NT2/D1 (cell line): ENCODE data around the gene LRRC23.
A peak's percentile ranks its signal among the peaks of the same experiment; 100 is the strongest.

Experiments used
- DNase-seq: peaks from one replicate; pipeline ENCODE4 v3.0.0-alpha.2; 2011; ENCODE audit warnings: low read depth, low spot score
- H3K27me3 ChIP-seq: 2 replicates; pipeline ENCODE4 v1.6.0; 2011; ENCODE audit warnings: mild to moderate bottlenecking; ENCODE audit not compliant: insufficient read length, insufficient read depth
- H3K36me3 ChIP-seq: 2 replicates; pipeline ENCODE4 v1.6.1; 2011; ENCODE audit warnings: mild to moderate bottlenecking, low read length, mixed read lengths; ENCODE audit not compliant: insufficient read depth, insufficient read length
- H3K4me1 ChIP-seq: 2 replicates; pipeline ENCODE4 v1.5.1; 2011; ENCODE audit not compliant: insufficient read depth, insufficient read length
- H3K4me3 ChIP-seq: 2 replicates; pipeline ENCODE4 v1.5.1; 2011; ENCODE audit warnings: low read depth; ENCODE audit not compliant: insufficient read length
- H3K9ac ChIP-seq: 2 replicates; pipeline ENCODE4 v1.6.0; 2011; ENCODE audit warnings: low read depth; ENCODE audit not compliant: insufficient read length
- H3K9me3 ChIP-seq: 2 replicates; pipeline ENCODE4 v1.5.1; 2011; ENCODE audit warnings: mild to moderate bottlenecking, low read length; ENCODE audit not compliant: insufficient read depth
- SUZ12 ChIP-seq: IDR thresholded peaks from 2 replicates; pipeline ENCODE4 v1.6.1; 2011; ENCODE audit not compliant: insufficient read length, insufficient read depth; ENCODE audit errors: extremely low read depth
- YY1 ChIP-seq: IDR thresholded peaks from 2 replicates; pipeline ENCODE4 v1.6.1; 2011; ENCODE audit not compliant: insufficient read length, insufficient read depth
- ZNF274 ChIP-seq: IDR thresholded peaks from 2 replicates; pipeline ENCODE4 v1.6.1; 2011; ENCODE audit warnings: mild to moderate bottlenecking, low read depth, low read length

LRRC23 gene

GRCh38 chr12:6941267-6941666 lies 36.6 kb downstream of the LRRC23 start:
- Histone ChIP-seq H3K4me1 (peaks cover 33% of the 10 kb centered on the region), H3K36me3 (peaks cover 66% of the 10 kb centered on the region), H3K4me3 (no peak overlapping the region), H3K9ac (peak overlapping the region; percentile 12), H3K27me3 (no peaks in the 10 kb centered on the region), H3K9me3 (no peaks in the 10 kb centered on the region)
- DNase-seq: no peak
- no peak for TF ChIP-seq SUZ12
- no peak for TF ChIP-seq ZNF274
- TF ChIP-seq YY1: no peak

GRCh38 chr12:6941782-6942181 lies 37.2 kb downstream of the LRRC23 start:
- H3K36me3 ChIP-seq: peaks cover 61% of the 10 kb centered on the region

GRCh38 chr12:6942331-6942665 lies 37.7 kb downstream of the LRRC23 start:
- H3K4me3 ChIP-seq: no peak overlapping the region
- no peak for DNase-seq
- H3K9me3 ChIP-seq: no peaks in the 10 kb centered on the region
- H3K36me3 ChIP-seq: peaks cover 60% of the 10 kb centered on the region
- no peak for TF ChIP-seq ZNF274
- no peak for TF ChIP-seq YY1
- TF ChIP-seq SUZ12: no peak
- H3K4me1 ChIP-seq: peaks cover 33% of the 10 kb centered on the region
- peak overlapping the region; percentile 27 for H3K9ac ChIP-seq
- no peaks in the 10 kb centered on the region for H3K27me3 ChIP-seq

More at GRCh38 chr12:6941782-6942181, 37.2 kb downstream of the LRRC23 start:
- Histone ChIP-seq H3K9me3 (no peaks in the 10 kb centered on the region), H3K9ac (peak overlapping the region; percentile 12), H3K4me1 (peaks cover 33% of the 10 kb centered on the region), H3K27me3 (no peaks in the 10 kb centered on the region), H3K4me3 (no peak overlapping the region)
- TF ChIP-seq SUZ12 (no peak), YY1 (no peak), ZNF274 (no peak)
- no peak for DNase-seq

GRCh38 chr12:6943389-6943721 lies 38.7 kb downstream of the LRRC23 start:
- H3K9me3 ChIP-seq: no peaks in the 10 kb centered on the region
- peaks cover 31% of the 10 kb centered on the region for H3K4me1 ChIP-seq
- peaks cover 63% of the 10 kb centered on the region for H3K36me3 ChIP-seq
- TF ChIP-seq SUZ12: no peak
- TF ChIP-seq YY1: no peak
- TF ChIP-seq ZNF274: no peak
- peak; percentile 99 for DNase-seq
- H3K4me3 ChIP-seq: peak overlapping the region; percentile 13
- no peaks in the 10 kb centered on the region for H3K27me3 ChIP-seq
- peak overlapping the region; percentile 100 for H3K9ac ChIP-seq

- Histone ChIP-seq H3K9me3 (no peaks in the 10 kb centered on the region), H3K4me1 (peaks cover 26% of the 10 kb centered on the region), H3K4me3 (peak within 1 kb of the TSS; percentile 97), H3K9ac (peak within 1 kb of the TSS; percentile 100), H3K27me3 (no peaks in the 10 kb centered on the region), H3K36me3 (peaks cover 58% of the 10 kb centered on the region)
- TF ChIP-seq SUZ12 (no peak), ZNF274 (no peak), YY1 (peak; percentile 50)
- peak; percentile 99 for DNase-seq
Measured at GRCh38 chr12:6943722-6944380, 39.2 kb downstream of the LRRC23 start, which contains the start of the genes C12orf57 and RNU7-1. Gene C12orf57 (plus strand): TSS chr12:6944022. CDS start chr12:6944122, 100 bp downstream. Gene RNU7-1 (plus strand): TSS chr12:6943816.

- H3K36me3 ChIP-seq: peaks cover 50% of the 10 kb centered on the region
- no peaks in the 10 kb centered on the region for H3K27me3 ChIP-seq
- peak; percentile 99 for DNase-seq
- no peaks in the 10 kb centered on the region for H3K9me3 ChIP-seq
- peak overlapping the region; percentile 100 for H3K9ac ChIP-seq
- H3K4me1 ChIP-seq: peaks cover 23% of the 10 kb centered on the region
- H3K4me3 ChIP-seq: peak overlapping the region; percentile 97
- TF ChIP-seq SUZ12: no peak
- TF ChIP-seq YY1: no peak
- TF ChIP-seq ZNF274: no peak
Measured at GRCh38 chr12:6944381-6945186, 40.0 kb downstream of the LRRC23 start.

GRCh38 chr12:6945613-6946012 lies 41.0 kb downstream of the LRRC23 start:
- peak overlapping the region; percentile 52 for H3K4me3 ChIP-seq
- no peak for TF ChIP-seq SUZ12
- no peak for TF ChIP-seq ZNF274
- no peak for TF ChIP-seq YY1
- H3K9ac ChIP-seq: peak overlapping the region; percentile 100
- peaks cover 40% of the 10 kb centered on the region for H3K36me3 ChIP-seq
- no peaks in the 10 kb centered on the region for H3K9me3 ChIP-seq
- H3K4me1 ChIP-seq: peaks cover 23% of the 10 kb centered on the region
- no peaks in the 10 kb centered on the region for H3K27me3 ChIP-seq
- no peak for DNase-seq
